Activated naive CD4-positive, alpha-beta T cell treated with anti-CD3 and anti-CD28 coated beads, Interleukin-2, amount 50 U/mL, for 72 hours (primary cell): Measurements from ENCODE around the gene NOL4L. TPM values are rescaled to one million over a fixed set of nuclear protein-coding genes. Genes with fewer than 3 reads are reported as not detected.
"Not testable (repeated sequence)": the region's sequence is repeated elsewhere in the genome, so short reads cannot be mapped to it uniquely, and the experiment has no call there.

Experiments used
- ATAC-seq, 2 donors: fragments of 150-1000 bp; cut with Tn5 transposase; 2 replicates each; pipeline ENCODE4 v1.10.0; 2021; ENCODE audit warnings: mild to moderate bottlenecking in 2 of 2, moderate library complexity in 2 of 2
- DNase-seq, 2 donors: peaks; one replicate each; pipeline ENCODE4 v3.0.0; 2021 to 2022; ENCODE audit warnings: low spot score in 2 of 2
- H3K27ac Mint-ChIP-seq, 2 donors: one replicate each; pipeline ENCODE4 v1.8.0; 2022; ENCODE audit warnings: mild to moderate bottlenecking in 2 of 2, mixed read lengths in 2 of 2
- H3K36me3 Mint-ChIP-seq, 2 donors: one replicate each; pipeline ENCODE4 v1.8.0; 2022; ENCODE audit warnings: mixed read lengths in 2 of 2
- H3K9me3 Mint-ChIP-seq, 2 donors: one replicate each; pipeline ENCODE4 v1.8.0; 2022; ENCODE audit warnings: mixed read lengths in 2 of 2
- total RNA-seq, 2 donors: library from RNA; stranded (reverse); gene quantifications; one replicate each; pipeline ENCODE4 v1.2.3, GENCODE V29; 2022

NOL4L gene
- total RNA-seq, 2 donors from 2014 or later = 21.2 to 30.7 TPM

DNA sequence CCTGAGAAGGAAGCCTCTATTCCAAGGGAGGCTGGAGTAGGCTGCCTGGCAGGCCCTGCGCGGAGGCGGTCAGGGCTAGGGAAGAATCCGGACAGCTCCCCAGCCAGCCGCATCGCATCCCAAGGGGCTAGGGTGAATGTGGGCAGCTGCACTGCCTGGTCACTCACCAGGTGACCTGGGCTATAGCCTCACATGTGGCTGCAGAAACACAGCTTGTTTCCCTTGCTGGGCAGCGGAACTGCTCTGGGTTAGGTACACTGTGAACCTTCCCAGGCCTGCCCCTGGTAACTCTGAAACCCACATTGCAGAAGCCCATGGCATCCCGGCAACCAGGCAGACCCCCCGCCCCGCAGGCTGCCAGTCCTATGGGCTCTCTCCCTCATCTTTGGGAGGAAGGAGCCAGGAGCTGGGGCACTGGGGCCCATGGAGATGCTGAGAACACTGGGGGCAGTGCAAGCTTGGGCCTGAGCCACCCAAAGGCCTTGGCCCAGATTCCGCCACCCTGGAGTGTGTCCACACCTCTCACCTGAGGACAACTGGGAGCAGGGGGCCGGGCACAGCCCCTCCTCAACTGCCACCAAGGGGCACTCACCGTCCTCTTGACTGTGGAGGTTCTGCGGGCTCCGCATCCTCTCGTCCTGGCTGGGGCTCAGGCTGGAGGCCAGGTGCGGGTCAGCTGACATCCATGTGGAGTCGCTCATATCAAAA is 111.0 kb downstream of the NOL4L start:
- H3K36me3 Mint-ChIP-seq = no peaks in the 10 kb centered on the region
- ATAC-seq = no peak
- DNase-seq = no peak
- no peak overlapping the region for H3K27ac Mint-ChIP-seq
- H3K9me3 Mint-ChIP-seq = no peaks in the 10 kb centered on the region

GRCh38 chr20:32473231-32474008 is 111.7 kb downstream of the NOL4L start:
- H3K9me3 Mint-ChIP-seq = no peaks in the 10 kb centered on the region
- peak overlapping the region in 1 of 2 donors; percentile 22 for H3K27ac Mint-ChIP-seq
- no peak for ATAC-seq
- H3K36me3 Mint-ChIP-seq = no peaks in the 10 kb centered on the region
- DNase-seq = no peak

DNA sequence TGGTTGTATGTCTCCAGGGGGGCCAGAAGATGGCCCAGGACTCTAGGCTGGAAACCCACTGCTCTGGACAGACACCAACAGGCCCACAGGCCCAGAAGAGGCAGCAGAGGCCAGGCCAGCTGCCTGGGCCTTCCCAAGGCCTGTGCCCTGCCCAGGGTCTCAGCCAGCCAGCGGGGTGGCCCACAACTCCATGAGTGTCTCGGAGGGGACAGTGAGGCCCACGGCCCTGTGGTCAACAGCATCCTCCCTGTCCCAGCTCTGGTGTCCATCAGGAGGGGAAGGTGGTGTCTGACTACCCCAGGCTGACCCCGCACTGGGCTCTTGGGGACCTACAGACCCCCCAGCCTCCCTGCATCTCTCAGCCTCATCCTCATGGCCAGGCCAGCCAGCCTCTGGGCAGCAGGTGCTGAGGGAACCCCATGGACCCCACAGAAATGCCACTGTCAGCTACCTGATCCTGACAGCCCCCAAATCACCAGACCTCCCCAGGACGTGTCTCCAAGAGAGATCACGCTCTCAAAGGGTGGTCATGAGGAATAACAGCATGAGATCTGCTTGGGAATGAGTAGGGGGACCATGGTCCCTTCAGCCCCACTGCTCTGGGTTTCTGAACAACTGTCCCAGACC is 112.4 kb downstream of the NOL4L start:
- ATAC-seq (no peak), DNase-seq (no peak)
- Mint-ChIP-seq H3K9me3 (no peaks in the 10 kb centered on the region), H3K36me3 (no peaks in the 10 kb centered on the region), H3K27ac (no peak overlapping the region)

DNA sequence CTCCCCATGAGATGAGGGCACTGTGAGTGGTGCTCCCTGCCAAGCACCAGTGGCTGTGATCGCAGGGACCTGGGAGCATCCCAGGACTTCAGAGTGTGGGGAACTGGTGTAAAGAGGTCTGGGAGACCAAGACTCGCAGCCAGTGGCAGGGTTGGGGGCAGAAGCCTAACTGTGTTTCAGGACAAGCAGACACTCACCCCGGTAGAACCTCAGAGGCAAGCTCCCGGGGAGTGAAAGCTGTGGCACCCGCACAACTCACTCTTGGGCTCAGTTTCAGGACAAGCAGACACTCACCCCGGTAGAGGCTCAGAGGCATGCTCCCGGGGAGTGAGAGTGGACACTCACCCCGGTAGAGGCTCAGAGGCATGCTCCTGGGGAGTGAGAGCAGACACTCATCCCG is 114.2 kb downstream of the NOL4L start:
- H3K36me3 Mint-ChIP-seq = no peaks in the 10 kb centered on the region
- peak overlapping the region in 1 of 2 donors; percentile 71 for H3K27ac Mint-ChIP-seq
- no peak for ATAC-seq
- no peak for DNase-seq
- H3K9me3 Mint-ChIP-seq = no peaks in the 10 kb centered on the region

DNA sequence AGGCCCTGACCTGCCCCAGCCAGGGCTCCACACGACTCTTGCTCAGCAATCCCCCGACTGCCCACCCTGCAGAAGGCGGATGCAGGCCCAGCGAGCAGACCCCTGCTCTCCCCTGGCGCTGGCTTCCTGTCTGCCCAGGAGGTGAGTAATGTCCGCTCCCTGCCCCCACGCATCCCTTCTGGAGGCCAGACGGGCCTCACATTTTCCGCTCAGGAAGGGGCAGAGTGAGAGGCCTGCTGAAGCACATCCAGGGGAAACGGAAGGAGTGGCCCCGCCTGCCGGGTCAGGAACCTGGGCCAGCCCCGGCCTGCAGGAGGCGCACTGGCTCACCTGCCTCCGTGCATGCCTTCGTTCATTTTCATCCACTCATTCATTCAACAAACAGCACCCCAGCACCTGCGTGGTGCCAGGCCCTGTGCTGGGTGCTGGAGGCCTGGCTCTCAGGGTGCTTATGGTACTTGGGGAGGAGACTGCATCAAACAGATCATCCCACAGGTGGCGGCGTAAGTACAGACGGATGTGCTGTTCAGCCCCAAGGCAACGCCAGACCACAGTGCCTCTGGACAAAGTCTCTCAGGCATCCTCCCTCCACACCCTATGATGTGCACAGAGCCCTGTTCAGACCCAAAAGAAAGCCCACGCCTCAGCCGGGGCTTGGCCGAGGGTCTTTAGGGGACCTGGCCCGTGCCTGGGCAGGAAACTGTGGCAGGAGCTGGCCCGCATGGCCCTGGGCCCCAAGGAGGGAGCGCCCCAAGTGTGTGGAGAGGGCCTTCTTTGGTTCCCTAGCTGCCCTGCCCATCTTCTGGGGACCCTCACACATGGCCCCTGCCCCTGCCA is 114.9 kb downstream of the NOL4L start:
- Mint-ChIP-seq H3K9me3 (no peaks in the 10 kb centered on the region), H3K27ac (peak overlapping the region; percentile 65 to 71), H3K36me3 (no peaks in the 10 kb centered on the region)
- DNase-seq (no peak), ATAC-seq (peak; percentile 39 to 56)

- H3K27ac Mint-ChIP-seq = peak overlapping the region in 1 of 2 donors; percentile 33
- no peak for DNase-seq
- H3K36me3 Mint-ChIP-seq = no peaks in the 10 kb centered on the region
- no peak for ATAC-seq
- no peaks in the 10 kb centered on the region for H3K9me3 Mint-ChIP-seq
Observed at GRCh38 chr20:32468860-32469259, 116.3 kb downstream of the NOL4L start.

GRCh38 chr20:32468313-32468640 is 116.9 kb downstream of the NOL4L start:
- Mint-ChIP-seq H3K36me3 (no peaks in the 10 kb centered on the region), H3K27ac (peak overlapping the region in 1 of 2 donors; percentile 33), H3K9me3 (no peaks in the 10 kb centered on the region)
- ATAC-seq (no peak), DNase-seq (no peak)

GRCh38 chr20:32467506-32468312 is 117.4 kb downstream of the NOL4L start:
- H3K36me3 Mint-ChIP-seq = no peaks in the 10 kb centered on the region
- DNase-seq = no peak
- no peak for ATAC-seq
- H3K9me3 Mint-ChIP-seq = no peaks in the 10 kb centered on the region
- peak overlapping the region; percentile 33 to 44 for H3K27ac Mint-ChIP-seq

DNA sequence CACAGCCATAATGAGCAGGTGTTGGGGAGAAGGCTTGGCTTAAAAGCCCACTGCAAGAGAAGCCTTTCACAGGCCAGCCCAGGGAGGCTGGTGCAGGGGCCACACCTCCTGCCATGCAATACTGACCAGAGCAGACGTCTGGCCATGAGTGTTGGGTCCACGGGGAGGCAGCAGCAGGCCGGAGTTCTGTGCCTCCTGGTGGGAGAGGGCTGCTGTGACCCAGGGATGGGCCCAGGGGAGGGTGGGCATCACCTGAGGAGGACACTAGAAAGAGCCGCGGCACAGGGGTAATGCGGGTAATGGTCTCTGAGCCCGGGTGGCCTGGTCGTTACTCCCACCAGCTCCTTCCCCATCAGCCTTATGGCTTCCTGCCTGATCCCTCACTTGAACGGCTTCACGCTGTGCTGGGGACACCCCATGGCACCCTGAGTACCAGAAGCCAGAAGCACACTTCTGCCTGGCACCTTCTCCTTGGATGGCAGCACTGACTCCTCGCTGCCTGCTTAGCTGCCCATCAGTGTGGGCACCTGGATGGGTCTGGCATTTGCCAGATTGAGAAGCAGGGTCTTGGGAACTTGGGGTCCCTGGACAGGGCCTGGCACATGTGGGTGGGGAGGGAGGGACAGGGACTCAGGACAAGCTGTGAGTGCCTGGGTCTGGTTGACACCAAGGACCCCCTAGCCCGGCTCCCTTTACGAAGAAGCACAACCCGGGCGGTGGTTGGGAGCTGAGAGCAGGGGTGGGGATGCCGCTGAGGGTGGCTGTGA is 118.2 kb downstream of the NOL4L start:
- ATAC-seq (no peak), DNase-seq (no peak)
- H3K27ac Mint-ChIP-seq = peak overlapping the region; percentile 44 to 46
- no peaks in the 10 kb centered on the region for H3K36me3 Mint-ChIP-seq
- no peaks in the 10 kb centered on the region for H3K9me3 Mint-ChIP-seq

DNA sequence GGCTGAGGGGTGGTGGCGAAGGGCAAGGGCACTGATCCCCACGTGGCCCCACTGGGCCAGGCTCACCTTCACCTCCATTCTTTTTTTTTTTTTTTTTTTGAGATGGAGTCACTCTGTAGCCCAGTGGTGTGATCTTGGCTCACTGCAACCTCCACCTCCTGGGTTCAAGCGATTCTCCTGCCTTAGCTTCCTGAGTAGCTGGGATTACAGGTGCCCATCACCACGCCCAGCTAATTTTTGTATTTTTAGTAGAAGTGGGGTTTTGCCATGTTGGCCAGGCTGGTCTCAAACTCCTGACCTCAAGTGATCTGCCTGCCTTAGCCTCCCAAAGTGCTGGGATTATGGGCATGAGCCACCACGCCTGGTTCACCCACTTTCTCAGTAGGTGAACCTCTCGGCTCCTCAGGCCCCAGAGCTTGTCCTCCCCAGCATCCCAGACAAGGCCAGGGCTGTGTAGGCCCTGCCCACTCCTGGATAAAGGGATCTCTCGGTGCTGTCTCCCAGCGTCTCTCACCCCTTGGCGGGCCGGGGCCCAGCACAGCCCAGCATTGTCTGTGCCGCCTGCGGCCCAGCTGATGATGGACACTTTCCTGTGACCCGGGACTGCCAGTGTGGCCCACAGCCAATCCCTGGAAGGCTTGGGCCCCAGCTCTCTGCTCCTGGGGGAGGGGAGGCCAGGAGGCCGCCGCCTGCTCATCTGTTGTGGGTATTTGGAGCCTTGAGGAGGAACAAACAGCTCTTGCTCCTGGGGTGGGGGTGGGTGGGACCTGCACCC is 119.0 kb downstream of the NOL4L start:
- ATAC-seq, H3K9me3 Mint-ChIP-seq, H3K36me3 Mint-ChIP-seq, DNase-seq: not testable (repeated sequence)
- peak overlapping the region in 1 of 2 donors; percentile 46 for H3K27ac Mint-ChIP-seq

DNA sequence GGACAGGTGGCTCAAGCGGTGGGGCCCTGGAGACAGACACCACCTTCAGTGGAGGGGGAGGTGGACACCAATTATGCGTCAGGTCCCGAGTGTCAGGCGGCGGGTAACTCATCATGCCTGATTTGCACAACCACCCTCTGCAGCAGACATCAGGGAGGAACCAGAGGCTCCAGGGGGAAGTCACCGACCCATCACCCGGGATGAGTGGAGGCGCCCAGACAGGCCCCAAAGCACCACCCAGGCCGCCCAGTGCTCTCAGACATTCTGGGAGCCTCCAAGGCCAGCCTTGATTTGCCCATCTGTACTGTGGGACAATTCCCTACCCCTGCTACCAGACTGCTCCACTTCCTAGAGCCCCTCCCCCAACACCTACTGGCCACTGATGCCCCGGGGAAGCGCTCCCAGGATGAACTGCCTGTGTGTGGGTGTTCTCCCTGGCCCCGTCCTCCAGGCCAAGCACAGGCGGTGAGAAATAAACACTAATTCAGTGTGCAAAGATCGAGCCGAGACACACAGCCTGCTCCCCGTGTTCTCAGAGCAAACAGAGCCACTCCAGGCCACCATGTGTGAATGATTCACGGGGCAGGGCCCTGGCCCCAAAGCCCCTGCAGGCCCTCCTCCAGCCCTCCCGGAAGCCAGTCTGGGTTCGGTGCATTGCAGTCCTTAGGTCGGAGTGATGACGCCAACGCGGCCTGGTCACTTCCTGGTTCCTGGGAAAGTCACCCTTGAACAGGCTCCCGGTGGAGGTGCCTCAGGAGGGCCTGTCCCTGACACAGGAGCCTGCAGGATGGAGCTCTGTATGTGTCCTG is 119.8 kb downstream of the NOL4L start:
- no peak for ATAC-seq
- H3K27ac Mint-ChIP-seq = peak overlapping the region; percentile 35 to 81

GRCh38 chr20:32464401-32465091 is 120.6 kb downstream of the NOL4L start:
- H3K27ac Mint-ChIP-seq = peak overlapping the region; percentile 35 to 81
- H3K9me3 Mint-ChIP-seq = no peaks in the 10 kb centered on the region
- H3K36me3 Mint-ChIP-seq = no peaks in the 10 kb centered on the region
- no peak for DNase-seq
- ATAC-seq = no peak

More for the DNA sequence above, 119.8 kb downstream of the NOL4L start:
- H3K36me3 Mint-ChIP-seq = no peaks in the 10 kb centered on the region
- no peaks in the 10 kb centered on the region for H3K9me3 Mint-ChIP-seq
- DNase-seq = no peak

DNA sequence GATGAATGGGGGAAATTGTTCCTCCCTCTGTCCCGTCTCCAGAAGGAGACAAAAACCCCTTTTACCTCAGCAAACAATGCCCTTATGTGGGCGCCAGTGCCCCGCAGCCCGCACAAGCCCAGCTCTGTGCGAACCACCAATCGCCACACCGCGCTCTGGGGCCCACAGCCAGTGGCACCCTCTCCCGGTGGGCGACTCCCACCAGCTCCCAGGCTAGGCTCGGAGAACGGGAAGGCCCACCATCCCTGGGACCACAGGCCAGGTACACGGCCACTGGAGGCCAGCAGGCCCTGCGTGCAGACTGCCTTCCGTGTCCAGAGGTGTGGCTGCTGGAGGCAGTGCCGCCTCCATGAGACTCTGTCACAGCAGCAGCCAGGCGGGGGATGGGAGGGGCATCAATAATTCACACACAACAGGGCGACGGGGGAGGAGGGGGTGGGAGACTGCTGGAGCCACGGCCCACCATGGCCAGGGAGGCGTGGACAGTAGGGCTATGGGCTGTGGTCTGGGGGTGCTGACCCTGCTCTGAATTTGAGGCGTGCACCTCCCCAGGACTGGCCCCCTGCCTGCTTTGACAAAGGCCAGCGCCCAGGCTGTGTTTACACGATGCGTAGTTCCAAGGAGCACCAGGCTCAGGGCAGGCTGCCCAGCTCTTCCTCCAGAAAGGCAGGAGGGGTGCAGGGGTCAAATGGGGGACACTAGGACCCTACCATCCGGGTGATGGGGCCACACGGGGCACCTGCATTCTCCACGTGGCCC is 121.3 kb downstream of the NOL4L start:
- no peak for DNase-seq
- Mint-ChIP-seq H3K9me3 (no peaks in the 10 kb centered on the region), H3K36me3 (no peaks in the 10 kb centered on the region), H3K27ac (no peak overlapping the region)
- ATAC-seq = no peak
